ENCODE data around the gene MEX3D.

MEX3D gene

GRCh38 chr19:1505991-1506881 lies 61.9 kb downstream of the MEX3D start:
- Histone ChIP-seq H3K9me3 (ENCODE audit: insufficient read depth, low read depth, low read length) (no peaks in the 10 kb centered on the region), H3K36me3 (ENCODE audit: insufficient read depth, low read length) (no peaks in the 10 kb centered on the region), H4K20me1 (ENCODE audit: insufficient read depth, low read length, poor library complexity, severe bottlenecking) (no peaks in the 10 kb centered on the region), H3K9me2 (replicated peaks; ENCODE audit: low read depth, low read length) (no peaks in the 10 kb centered on the region), H3K4me3 (ENCODE audit: low read length, poor library complexity, severe bottlenecking) (no peak overlapping the region), H3K4me2 (ENCODE audit: low read depth, low read length, poor library complexity, severe bottlenecking) (no peak overlapping the region), H3K79me2 (ENCODE audit: insufficient read depth, low read length) (no peaks in the 10 kb centered on the region), H3K9ac (ENCODE audit: low read depth, low read length, poor library complexity, severe bottlenecking) (no peak overlapping the region), H3K4me1 (ENCODE audit: insufficient read depth, low read length, poor library complexity, severe bottlenecking) (peaks cover 8% of the 10 kb centered on the region), H3K27me3 (ENCODE audit: insufficient read depth, low read length, poor library complexity, severe bottlenecking) (no peaks in the 10 kb centered on the region), H2AFZ (ENCODE audit: low read length) (no peak overlapping the region), H3F3A (ENCODE audit: low read depth) (0 out of 2 replicates have a peak, but pooled peaks cover 5% of the 10 kb centered on the region)
- TF ChIP-seq EZH2phosphoT487 (IDR thresholded peaks at IDR 0.05; ENCODE audit: borderline replicate concordance) (no peak), CTCF (conservative IDR thresholded peaks at IDR 0.05; ENCODE audit: low read length) (no peak)

GRCh38 chr19:1505012-1505411 lies 63.1 kb downstream of the MEX3D start:
- no peaks in the 10 kb centered on the region for H3K36me3 ChIP-seq (ENCODE audit: insufficient read depth, low read length)
- no peaks in the 10 kb centered on the region for H3K27me3 ChIP-seq (ENCODE audit: insufficient read depth, low read length, poor library complexity, severe bottlenecking)
- H3K4me2 ChIP-seq (ENCODE audit: low read depth, low read length, poor library complexity, severe bottlenecking), result no peak overlapping the region
- H3K4me3 ChIP-seq (ENCODE audit: low read length, poor library complexity, severe bottlenecking), result no peak overlapping the region
- no peaks in the 10 kb centered on the region for H3K9me3 ChIP-seq (ENCODE audit: insufficient read depth, low read depth, low read length)
- no peak overlapping the region for H3K9ac ChIP-seq (ENCODE audit: low read depth, low read length, poor library complexity, severe bottlenecking)
- H3K9me2 ChIP-seq (replicated peaks; ENCODE audit: low read depth, low read length), result no peaks in the 10 kb centered on the region
- 0 out of 2 replicates have a peak, but pooled peaks cover 6% of the 10 kb centered on the region for H3F3A ChIP-seq (ENCODE audit: low read depth)
- no peaks in the 10 kb centered on the region for H3K79me2 ChIP-seq (ENCODE audit: insufficient read depth, low read length)
- TF ChIP-seq CTCF (conservative IDR thresholded peaks at IDR 0.05; ENCODE audit: low read length), result no peak
- no peak for TF ChIP-seq EZH2phosphoT487 (IDR thresholded peaks at IDR 0.05; ENCODE audit: borderline replicate concordance)
- peaks cover 8% of the 10 kb centered on the region for H3K4me1 ChIP-seq (ENCODE audit: insufficient read depth, low read length, poor library complexity, severe bottlenecking)
- no peaks in the 10 kb centered on the region for H4K20me1 ChIP-seq (ENCODE audit: insufficient read depth, low read length, poor library complexity, severe bottlenecking)
- H2AFZ ChIP-seq (ENCODE audit: low read length), result no peak overlapping the region

Data from Loucy (cell line).